Vagina (tissue), 2 donors: ENCODE data around the gene STX11.

Source experiments
- POLR2A ChIP-seq, 2 donors: fragments of 450-650 bp; IDR thresholded peaks; one replicate each; pipeline ENCODE4 v1.6.1; 2017; ENCODE audit warnings: antibody characterized with exemption in 2 of 2, mild to moderate bottlenecking in 2 of 2, moderate library complexity in 2 of 2
- TF ChIP-seq, protein P1 (sequence below), 3 experiments: fragments of 450-650 bp in 2 of 3; fragments of 200-600 bp in 1 of 3; sonication (generic) in 1 of 3; IDR thresholded peaks; one replicate each; pipeline ENCODE4 v1.5.1; 2017 to 2019; ENCODE audit warnings: antibody characterized with exemption in 3 of 3, mild to moderate bottlenecking in 2 of 3, moderate library complexity in 2 of 3

DNA sequence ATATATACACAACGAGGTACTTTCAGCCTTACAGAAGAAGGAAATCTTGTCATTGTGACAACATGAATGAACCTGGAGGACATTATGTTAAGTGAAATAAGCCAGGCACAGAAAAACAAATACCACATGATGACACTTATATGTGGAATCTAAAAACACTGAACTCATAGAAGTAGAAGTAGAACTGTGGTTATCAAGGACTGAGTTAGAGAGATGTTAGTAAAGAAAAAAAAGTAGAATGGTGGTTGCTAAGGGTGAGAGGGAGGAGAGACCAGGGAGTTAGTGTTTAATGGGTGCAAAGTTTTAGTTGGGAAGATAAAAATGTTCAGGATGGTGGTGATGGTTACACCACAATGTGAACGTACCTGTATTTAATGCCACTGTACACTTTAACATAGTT is 4.8 kb upstream of the STX11 start:
- TF ChIP-seq, protein P1, sequence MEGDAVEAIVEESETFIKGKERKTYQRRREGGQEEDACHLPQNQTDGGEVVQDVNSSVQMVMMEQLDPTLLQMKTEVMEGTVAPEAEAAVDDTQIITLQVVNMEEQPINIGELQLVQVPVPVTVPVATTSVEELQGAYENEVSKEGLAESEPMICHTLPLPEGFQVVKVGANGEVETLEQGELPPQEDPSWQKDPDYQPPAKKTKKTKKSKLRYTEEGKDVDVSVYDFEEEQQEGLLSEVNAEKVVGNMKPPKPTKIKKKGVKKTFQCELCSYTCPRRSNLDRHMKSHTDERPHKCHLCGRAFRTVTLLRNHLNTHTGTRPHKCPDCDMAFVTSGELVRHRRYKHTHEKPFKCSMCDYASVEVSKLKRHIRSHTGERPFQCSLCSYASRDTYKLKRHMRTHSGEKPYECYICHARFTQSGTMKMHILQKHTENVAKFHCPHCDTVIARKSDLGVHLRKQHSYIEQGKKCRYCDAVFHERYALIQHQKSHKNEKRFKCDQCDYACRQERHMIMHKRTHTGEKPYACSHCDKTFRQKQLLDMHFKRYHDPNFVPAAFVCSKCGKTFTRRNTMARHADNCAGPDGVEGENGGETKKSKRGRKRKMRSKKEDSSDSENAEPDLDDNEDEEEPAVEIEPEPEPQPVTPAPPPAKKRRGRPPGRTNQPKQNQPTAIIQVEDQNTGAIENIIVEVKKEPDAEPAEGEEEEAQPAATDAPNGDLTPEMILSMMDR (IDR thresholded peaks at IDR 0.05), result no peak
- no peak for TF ChIP-seq POLR2A (IDR thresholded peaks at IDR 0.05)
